Measurements from ENCODE around the gene POU5F1. TPM values are rescaled to one million over a fixed set of nuclear protein-coding genes. Genes with fewer than 3 reads are reported as not detected.

The POU5F1 gene
- total and polyA plus RNA-seq, 9 of the 15 experiments (the other 6 are each of a cell fraction or from before 2014, with no cell fraction given): 0.06 to 2.0 (median 0.10) TPM; not detected in 6

DNA sequence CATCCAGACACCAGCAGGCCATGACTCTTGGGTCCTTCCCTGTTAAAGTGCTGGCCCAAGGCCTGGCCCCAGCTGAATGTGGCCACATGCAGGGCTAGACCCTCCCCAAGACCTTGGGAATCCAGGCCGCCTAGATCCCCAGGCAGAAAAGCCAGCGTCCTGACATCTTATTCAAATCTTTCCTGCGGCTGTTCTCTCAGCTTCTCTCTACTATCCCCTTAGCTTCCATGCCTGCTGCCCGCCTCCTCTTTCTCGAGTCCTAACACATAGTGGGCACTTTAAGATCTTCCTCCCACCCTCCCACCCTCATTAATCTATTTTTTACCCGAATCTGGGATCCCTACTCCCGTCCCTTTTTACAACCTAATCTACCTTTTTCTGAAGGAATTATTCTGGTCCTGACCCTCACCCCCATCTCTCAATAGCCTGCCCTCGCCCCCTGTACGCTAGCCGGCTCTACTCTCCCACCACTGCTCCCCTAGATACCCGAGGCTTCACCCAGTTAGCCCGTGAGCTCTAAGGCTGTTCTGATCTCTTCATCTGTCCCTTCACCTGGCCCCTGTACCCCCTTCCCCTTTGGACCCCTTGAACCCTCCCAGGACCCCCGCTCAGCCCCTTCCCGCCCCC, 12.9 kb downstream of the POU5F1 start, which contains the start of gene CCHCR1 (continued):
- TF ChIP-seq, protein P1, sequence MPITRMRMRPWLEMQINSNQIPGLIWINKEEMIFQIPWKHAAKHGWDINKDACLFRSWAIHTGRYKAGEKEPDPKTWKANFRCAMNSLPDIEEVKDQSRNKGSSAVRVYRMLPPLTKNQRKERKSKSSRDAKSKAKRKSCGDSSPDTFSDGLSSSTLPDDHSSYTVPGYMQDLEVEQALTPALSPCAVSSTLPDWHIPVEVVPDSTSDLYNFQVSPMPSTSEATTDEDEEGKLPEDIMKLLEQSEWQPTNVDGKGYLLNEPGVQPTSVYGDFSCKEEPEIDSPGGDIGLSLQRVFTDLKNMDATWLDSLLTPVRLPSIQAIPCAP (CRISPR knock-in tag; IDR thresholded peaks at IDR 0.05; ENCODE audit: borderline replicate concordance): no peak
- TF ChIP-seq SP1 (CRISPR knock-in tag; IDR thresholded peaks at IDR 0.05) (no peak), PCBP2 (IDR thresholded peaks at IDR 0.05; ENCODE audit: low read depth, low read length, poor library complexity, severe bottlenecking) (no peak), POLR3G (IDR thresholded peaks at IDR 0.05; ENCODE audit: extremely low read depth, insufficient read length, insufficient replicate concordance) (no peak), COPS2 (conservative IDR thresholded peaks at IDR 0.05) (no peak), DPF2 (IDR thresholded peaks at IDR 0.05) (no peak), OTX1 (CRISPR knock-in tag; IDR thresholded peaks at IDR 0.05) (0 out of 2 replicates have a peak, but pooled peaks have one; percentile 71), NR1H2 (CRISPR knock-in tag; IDR thresholded peaks at IDR 0.05) (no peak), FIP1L1 (IDR thresholded peaks at IDR 0.05; ENCODE audit: low read depth, low read length, poor library complexity, severe bottlenecking) (no peak), ZNF197 (CRISPR knock-in tag; IDR thresholded peaks at IDR 0.05; ENCODE audit: low read depth) (no peak), ARHGAP35 (IDR thresholded peaks at IDR 0.05; ENCODE audit: partially characterized antibody) (no peak), CTBP1 (IDR thresholded peaks at IDR 0.05; ENCODE audit: borderline replicate concordance) (no peak), TFAP4 (CRISPR knock-in tag; IDR thresholded peaks at IDR 0.05; ENCODE audit: borderline replicate concordance) (no peak), TAF7 (tag; IDR thresholded peaks at IDR 0.05) (peak; percentile 84), HDAC1 (IDR thresholded peaks at IDR 0.05) (peak in 1 of 2 experiments; percentile 41; a peak in 2 of 4 replicates), MITF (IDR thresholded peaks at IDR 0.05) (no peak)
- TF ChIP-seq, protein P2, sequence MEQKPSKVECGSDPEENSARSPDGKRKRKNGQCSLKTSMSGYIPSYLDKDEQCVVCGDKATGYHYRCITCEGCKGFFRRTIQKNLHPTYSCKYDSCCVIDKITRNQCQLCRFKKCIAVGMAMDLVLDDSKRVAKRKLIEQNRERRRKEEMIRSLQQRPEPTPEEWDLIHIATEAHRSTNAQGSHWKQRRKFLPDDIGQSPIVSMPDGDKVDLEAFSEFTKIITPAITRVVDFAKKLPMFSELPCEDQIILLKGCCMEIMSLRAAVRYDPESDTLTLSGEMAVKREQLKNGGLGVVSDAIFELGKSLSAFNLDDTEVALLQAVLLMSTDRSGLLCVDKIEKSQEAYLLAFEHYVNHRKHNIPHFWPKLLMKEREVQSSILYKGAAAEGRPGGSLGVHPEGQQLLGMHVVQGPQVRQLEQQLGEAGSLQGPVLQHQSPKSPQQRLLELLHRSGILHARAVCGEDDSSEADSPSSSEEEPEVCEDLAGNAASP (IDR thresholded peaks at IDR 0.05): no peak
- TF ChIP-seq, protein P3, sequence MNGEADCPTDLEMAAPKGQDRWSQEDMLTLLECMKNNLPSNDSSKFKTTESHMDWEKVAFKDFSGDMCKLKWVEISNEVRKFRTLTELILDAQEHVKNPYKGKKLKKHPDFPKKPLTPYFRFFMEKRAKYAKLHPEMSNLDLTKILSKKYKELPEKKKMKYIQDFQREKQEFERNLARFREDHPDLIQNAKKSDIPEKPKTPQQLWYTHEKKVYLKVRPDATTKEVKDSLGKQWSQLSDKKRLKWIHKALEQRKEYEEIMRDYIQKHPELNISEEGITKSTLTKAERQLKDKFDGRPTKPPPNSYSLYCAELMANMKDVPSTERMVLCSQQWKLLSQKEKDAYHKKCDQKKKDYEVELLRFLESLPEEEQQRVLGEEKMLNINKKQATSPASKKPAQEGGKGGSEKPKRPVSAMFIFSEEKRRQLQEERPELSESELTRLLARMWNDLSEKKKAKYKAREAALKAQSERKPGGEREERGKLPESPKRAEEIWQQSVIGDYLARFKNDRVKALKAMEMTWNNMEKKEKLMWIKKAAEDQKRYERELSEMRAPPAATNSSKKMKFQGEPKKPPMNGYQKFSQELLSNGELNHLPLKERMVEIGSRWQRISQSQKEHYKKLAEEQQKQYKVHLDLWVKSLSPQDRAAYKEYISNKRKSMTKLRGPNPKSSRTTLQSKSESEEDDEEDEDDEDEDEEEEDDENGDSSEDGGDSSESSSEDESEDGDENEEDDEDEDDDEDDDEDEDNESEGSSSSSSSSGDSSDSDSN (IDR thresholded peaks at IDR 0.05; ENCODE audit: borderline replicate concordance in 1 of 2, low read depth in 2 of 2, low read length in 2 of 2): 0 out of 4 replicates have a peak, but pooled peaks of 1 of the 2 experiments have one; percentile 11
- TF ChIP-seq, protein P4, sequence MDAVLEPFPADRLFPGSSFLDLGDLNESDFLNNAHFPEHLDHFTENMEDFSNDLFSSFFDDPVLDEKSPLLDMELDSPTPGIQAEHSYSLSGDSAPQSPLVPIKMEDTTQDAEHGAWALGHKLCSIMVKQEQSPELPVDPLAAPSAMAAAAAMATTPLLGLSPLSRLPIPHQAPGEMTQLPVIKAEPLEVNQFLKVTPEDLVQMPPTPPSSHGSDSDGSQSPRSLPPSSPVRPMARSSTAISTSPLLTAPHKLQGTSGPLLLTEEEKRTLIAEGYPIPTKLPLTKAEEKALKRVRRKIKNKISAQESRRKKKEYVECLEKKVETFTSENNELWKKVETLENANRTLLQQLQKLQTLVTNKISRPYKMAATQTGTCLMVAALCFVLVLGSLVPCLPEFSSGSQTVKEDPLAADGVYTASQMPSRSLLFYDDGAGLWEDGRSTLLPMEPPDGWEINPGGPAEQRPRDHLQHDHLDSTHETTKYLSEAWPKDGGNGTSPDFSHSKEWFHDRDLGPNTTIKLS (IDR thresholded peaks at IDR 0.05; ENCODE audit: borderline replicate concordance, low read depth): no peak
